GM13976 (cell line): ENCODE measurements around the gene CYREN.

ENCODE experiments used
- DNase-seq: peaks from one replicate; pipeline ENCODE4 v3.0.0; 2012; ENCODE audit warnings: low spot score
- in situ Hi-C: fragments of 300-500 bp; cut with MboI; formaldehyde crosslinking; loops from one replicate; pipeline ENCODE4 v1.12.0; 2022; ENCODE audit warnings: low sequenced_read_pairs, mixed read lengths, inconsistent platforms; ENCODE audit not compliant: unreplicated experiment
- TF ChIP-seq, protein P1 (sequence below): IDR thresholded peaks from 2 replicates; pipeline ENCODE4 v1.5.1; 2012; ENCODE audit warnings: borderline replicate concordance, mild to moderate bottlenecking; ENCODE audit not compliant: insufficient read depth; ENCODE audit errors: extremely low read depth, missing control alignments, control extremely low read depth

CYREN gene

DNA sequence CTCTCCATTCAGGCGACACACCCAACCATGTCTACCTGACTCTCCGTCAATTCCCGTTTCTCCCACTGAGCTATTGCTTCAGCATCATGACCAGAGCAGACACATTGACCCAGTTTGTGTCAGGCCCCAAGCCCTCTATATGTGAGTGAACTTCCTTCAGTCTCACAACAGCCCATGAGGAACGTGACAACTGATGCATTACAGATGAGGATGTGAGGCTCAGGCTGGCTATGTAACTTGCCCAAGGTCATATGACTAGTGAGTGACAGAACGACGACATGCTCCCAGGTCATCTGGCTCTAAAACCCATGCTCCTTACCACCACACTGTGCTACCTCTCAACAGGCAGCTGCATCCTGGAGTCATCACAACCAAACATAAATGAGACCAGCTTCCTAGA, 19.0 kb downstream of the CYREN start:
- in situ Hi-C loops = no loop called here
- no peak for DNase-seq
- TF ChIP-seq, protein P1, sequence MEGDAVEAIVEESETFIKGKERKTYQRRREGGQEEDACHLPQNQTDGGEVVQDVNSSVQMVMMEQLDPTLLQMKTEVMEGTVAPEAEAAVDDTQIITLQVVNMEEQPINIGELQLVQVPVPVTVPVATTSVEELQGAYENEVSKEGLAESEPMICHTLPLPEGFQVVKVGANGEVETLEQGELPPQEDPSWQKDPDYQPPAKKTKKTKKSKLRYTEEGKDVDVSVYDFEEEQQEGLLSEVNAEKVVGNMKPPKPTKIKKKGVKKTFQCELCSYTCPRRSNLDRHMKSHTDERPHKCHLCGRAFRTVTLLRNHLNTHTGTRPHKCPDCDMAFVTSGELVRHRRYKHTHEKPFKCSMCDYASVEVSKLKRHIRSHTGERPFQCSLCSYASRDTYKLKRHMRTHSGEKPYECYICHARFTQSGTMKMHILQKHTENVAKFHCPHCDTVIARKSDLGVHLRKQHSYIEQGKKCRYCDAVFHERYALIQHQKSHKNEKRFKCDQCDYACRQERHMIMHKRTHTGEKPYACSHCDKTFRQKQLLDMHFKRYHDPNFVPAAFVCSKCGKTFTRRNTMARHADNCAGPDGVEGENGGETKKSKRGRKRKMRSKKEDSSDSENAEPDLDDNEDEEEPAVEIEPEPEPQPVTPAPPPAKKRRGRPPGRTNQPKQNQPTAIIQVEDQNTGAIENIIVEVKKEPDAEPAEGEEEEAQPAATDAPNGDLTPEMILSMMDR = no peak

DNA sequence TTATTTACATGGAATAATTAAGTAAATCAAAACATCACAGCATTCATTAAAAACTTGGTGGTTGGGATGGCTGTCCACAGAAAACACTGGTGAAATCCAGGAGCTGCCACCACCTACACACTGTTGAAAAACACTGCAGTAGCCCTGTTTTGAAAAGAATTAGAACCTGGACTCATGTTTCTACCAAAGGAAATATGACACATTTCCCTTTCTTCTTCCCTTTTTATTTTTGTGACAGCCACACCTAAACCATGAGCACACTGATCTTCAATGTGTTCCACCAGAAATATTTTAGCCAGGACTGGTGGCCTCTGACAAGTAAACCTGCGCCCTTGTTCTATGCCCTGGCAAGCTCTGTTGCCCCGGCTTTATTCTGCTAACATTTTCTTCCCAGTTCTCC, 19.4 kb downstream of the CYREN start:
- DNase-seq = no peak

DNA sequence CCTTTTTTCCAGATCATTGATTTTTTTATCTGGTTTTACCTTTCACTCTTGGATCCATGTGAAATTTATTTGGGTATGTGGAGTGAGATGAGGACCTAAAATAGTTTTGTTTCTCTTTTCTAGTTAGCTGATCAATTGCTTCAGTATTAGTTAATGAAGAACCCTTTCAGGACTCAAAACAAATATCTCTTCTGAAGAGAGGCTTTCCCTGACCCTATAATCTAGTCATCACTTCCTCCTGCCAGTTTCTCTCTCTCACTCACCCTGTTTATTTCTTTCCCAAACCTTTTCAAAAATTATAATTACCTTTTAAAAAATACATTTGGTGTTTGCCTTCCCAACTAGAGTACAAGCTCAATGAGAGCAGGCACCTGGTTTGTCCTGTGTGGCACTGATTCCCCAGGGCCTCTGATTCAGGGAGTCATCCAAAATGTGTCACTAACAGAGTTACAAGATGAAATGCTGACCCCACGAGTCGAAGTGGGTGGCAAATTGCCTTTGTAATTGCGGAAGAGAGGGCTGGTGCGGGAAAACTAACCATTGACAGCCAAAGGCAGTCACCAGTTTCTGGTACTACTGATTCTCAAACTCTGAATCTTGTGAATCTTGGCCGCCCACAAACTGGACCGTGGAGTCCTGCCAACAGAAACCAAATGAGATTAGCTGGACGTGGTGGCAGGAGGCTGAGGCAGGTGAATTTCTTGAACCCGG, 20.3 kb downstream of the CYREN start:
- no peak for DNase-seq
- TF ChIP-seq, protein P1 = no peak
- in situ Hi-C loops = no loop called here

More for the DNA sequence above, 19.4 kb downstream of the CYREN start:
- TF ChIP-seq, protein P1 = no peak
- in situ Hi-C loops = no loop called here

DNA sequence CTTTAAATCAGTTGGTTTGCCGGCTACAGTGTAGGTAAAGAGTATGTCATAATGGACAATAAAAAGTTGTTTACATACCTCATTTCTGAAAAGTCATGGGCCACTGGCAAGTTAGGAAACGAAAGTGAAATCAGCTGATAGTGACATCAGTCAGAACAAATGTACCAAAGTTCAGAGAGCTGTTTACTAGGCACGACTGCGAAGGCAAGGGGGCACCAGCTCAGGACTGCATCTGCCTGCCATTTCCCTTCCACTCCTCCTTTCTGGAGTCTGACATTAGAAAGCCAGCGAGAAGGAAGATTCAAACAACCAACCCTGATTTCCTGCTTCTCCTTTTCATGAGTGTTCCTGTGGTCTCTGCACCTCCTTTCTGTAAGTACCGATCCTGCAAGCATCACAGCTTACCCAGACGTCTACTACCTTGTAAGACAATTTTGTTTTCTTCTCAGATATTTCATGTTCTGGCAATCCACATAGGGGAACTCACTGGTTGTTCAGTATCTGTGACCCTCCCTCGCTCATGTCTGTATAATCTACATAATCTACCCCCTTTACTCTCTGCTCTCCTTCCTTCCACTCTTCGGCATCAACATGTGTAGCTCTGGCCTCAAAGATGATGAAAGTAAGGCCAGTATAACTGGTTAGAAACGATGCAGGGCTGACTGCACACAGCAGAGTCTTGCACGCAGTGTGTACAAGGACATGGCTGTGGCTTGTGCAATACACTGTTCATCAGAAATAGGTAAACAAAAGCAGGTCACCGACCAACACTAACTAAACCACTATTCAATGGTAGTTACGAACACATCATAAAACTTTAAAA, 22.4 kb downstream of the CYREN start, which contains the start of gene TMEM140:
Gene TMEM140 (plus strand): TSS at position 174 of the 823 bp plus-strand sequence. CDS start 16,370 bp downstream, outside the sequence.
- in situ Hi-C loops = no loop called here
- DNase-seq = peak; percentile 22
- TF ChIP-seq, protein P1 = no peak

DNA sequence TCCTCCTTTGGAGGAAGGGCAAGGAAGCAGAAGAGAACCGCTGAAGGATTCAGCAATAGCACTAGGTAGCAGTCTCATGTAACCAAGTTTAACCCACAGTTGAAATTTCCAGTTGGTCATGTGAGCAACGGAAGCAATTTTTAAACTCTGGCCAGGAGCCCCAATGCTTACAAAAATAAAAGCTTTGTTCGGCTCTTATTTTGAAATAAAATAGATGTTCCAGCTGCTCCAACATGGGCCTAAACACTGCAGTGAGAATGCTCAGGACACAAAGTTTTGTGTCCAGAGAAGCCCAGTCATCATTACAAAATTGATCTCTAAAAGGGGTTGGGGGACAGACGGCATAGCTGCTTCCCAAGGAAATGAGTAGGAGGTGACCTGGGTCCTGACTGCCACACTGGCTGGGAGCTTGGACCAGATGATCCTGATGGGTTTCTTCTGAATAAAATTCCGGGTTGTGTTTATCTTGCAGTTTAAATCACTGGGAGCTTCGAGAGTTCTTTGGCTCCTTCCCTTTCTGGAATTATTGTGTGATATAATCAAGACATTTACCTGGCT, 23.1 kb downstream of the CYREN start:
- TF ChIP-seq, protein P1 = no peak
- in situ Hi-C loops = no loop called here
- DNase-seq = no peak

DNA sequence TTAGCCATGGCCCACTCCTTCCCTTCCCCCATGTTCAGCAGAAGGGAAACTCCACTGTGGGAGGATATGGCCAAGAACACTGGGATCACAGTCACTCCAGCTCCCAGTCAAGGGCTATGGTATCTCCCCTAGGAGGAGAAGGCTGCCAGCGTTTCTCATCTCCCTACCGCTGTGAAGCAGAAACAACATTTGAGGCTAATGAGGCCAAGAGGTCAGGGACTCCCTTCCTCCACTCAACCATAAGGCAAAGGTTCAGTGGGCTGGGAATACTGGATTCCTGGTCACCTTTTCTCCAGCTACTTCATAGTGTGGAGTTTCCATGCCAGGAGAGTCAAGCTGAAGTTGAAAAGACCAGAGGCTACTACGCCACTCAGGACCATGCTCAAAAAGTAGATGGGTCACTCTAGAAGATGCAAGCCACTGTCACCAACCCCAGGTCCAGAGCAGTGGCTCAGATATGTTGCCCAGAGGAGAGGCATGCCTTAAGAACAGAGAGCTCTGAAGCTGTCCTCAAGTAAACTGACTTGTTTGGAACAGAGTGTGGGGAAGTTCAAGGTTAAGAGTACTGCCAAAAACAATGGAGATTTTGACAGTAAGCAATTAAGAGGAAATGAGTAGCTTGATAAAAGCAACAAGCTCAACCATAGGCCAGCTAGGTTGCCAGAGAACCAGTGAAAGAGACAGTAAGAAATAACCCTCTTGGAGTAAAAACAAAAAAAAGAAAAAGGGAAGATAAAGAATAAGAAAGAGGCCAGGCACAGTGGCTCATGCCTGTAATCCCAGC, 26.4 kb downstream of the CYREN start:
- DNase-seq = no peak
- in situ Hi-C loops = no loop called here
- TF ChIP-seq, protein P1 = no peak
